HepG2 (cell line): ENCODE measurements around the gene MARCHF2. TPM values are rescaled to one million over a fixed set of nuclear protein-coding genes. Genes with fewer than 3 reads are reported as not detected.

Experiments
- AKNA ChIP-seq: sonication (generic); formaldehyde crosslinking; IDR thresholded peaks from 2 replicates; pipeline ENCODE4 v1.4.0; 2020; ENCODE audit warnings: missing genetic modification reagents, borderline replicate concordance
- HMGXB4 ChIP-seq, 2 experiments: sonication (generic) in 1 of 2; formaldehyde crosslinking in 1 of 2; IDR thresholded peaks; 2 replicates each; pipeline versions ENCODE4 v1.4.0 to v1.6.1; 2018 to 2020; ENCODE audit warnings: missing genetic modification reagents in 2 of 2, borderline replicate concordance in 1 of 2, low read depth in 1 of 2, mild to moderate bottlenecking in 1 of 2, missing biosample characterization in 1 of 2
- KDM2A ChIP-seq: sonication (generic); formaldehyde crosslinking; IDR thresholded peaks from 2 replicates; pipeline ENCODE4 v1.4.0; 2020; ENCODE audit warnings: low read depth, missing genetic modification reagents, borderline replicate concordance
- NCOA5 ChIP-seq: sonication (generic); formaldehyde crosslinking; IDR thresholded peaks from 2 replicates; pipeline ENCODE4 v1.4.0; 2020; ENCODE audit warnings: missing genetic modification reagents
- POLR2AphosphoS2 ChIP-seq: IDR thresholded peaks from 2 replicates; pipeline ENCODE4 v1.6.1; 2011; ENCODE audit warnings: low read depth, low read length, improper control_type of control experiment
- POLR2G ChIP-seq: fragments of 200-400 bp; formaldehyde crosslinking; IDR thresholded peaks from 2 replicates; pipeline ENCODE4 v1.6.1; 2018; ENCODE audit warnings: mild to moderate bottlenecking, low read depth, low read length, moderate library complexity
- RXRB ChIP-seq: IDR thresholded peaks from 2 replicates; pipeline ENCODE4 v1.6.1; 2016; ENCODE audit warnings: borderline replicate concordance, missing genetic modification reagents, missing compliant biosample characterization
- SP5 ChIP-seq: IDR thresholded peaks from 2 replicates; pipeline ENCODE4 v1.6.1; 2016; ENCODE audit warnings: low read depth, borderline replicate concordance
- SRF ChIP-seq: IDR thresholded peaks from 2 replicates; pipeline ENCODE4 v1.6.1; 2011; ENCODE audit warnings: mild to moderate bottlenecking, low read depth, low read length, moderate library complexity
- U2AF1 ChIP-seq: fragments of 200-400 bp; formaldehyde crosslinking; optimal IDR thresholded peaks from 2 replicates; pipeline ENCODE3; 2017; ENCODE audit warnings: mild to moderate bottlenecking, low read depth, low read length
- YEATS4 ChIP-seq: sonication (generic); formaldehyde crosslinking; IDR thresholded peaks from 2 replicates; pipeline ENCODE4 v1.4.0; 2020; ENCODE audit warnings: missing genetic modification reagents, borderline replicate concordance
- ZFP82 ChIP-seq: sonication (generic); formaldehyde crosslinking; IDR thresholded peaks from 2 replicates; pipeline ENCODE4 v1.5.1; 2020; ENCODE audit warnings: mild to moderate bottlenecking, missing genetic modification reagents, borderline replicate concordance
- ZNF280D ChIP-seq: sonication (generic); formaldehyde crosslinking; IDR thresholded peaks from 2 replicates; pipeline ENCODE4 v1.5.1; 2020; ENCODE audit warnings: mild to moderate bottlenecking, missing genetic modification reagents
- ZNF460 ChIP-seq: sonication (generic); formaldehyde crosslinking; IDR thresholded peaks from 2 replicates; pipeline ENCODE4 v1.5.1; 2020; ENCODE audit warnings: missing genetic modification reagents, mild to moderate bottlenecking, borderline replicate concordance
- ZNF530 ChIP-seq: sonication (generic); formaldehyde crosslinking; IDR thresholded peaks from 2 replicates; pipeline ENCODE4 v1.5.0; 2020; ENCODE audit warnings: low read depth, mild to moderate bottlenecking, missing genetic modification reagents
- ZNF614 ChIP-seq: IDR thresholded peaks from 2 replicates; pipeline ENCODE4 v1.6.1; 2018; ENCODE audit warnings: missing biosample characterization, missing genetic modification reagents, inconsistent platforms, borderline replicate concordance
- ZNF784 ChIP-seq: sonication (generic); formaldehyde crosslinking; IDR thresholded peaks from 2 replicates; pipeline ENCODE4 v1.5.1; 2020; ENCODE audit warnings: missing genetic modification reagents, mild to moderate bottlenecking, borderline replicate concordance
- ZNF790 ChIP-seq: sonication (generic); formaldehyde crosslinking; IDR thresholded peaks from 2 replicates; pipeline ENCODE4 v1.8.0; 2022; ENCODE audit warnings: missing genetic modification reagents, mild to moderate bottlenecking, borderline replicate concordance
- polyA plus RNA-seq, 8 experiments: library from polyadenylated mRNA; depleted of rRNA in 3 of 8; stranded (reverse) in 7 of 8; unstranded in 1 of 8; fragments of >200 nt; fragmentation: Illumina TruSeq in 4 of 8; extraction: Trizol in 4 of 8; gene quantifications; 2 replicates each; pipeline versions ENCODE4 v1.2.1 to v1.2.3, GENCODE V29; 2011 to 2016; ENCODE audit warnings: low read depth in 4 of 8, missing spikeins in 1 of 8, mixed read lengths in 1 of 8; ENCODE audit not compliant: insufficient read depth in 1 of 8
- total RNA-seq, 5 experiments: library from RNA; depleted of rRNA; stranded (reverse); fragments of >200 nt; fragmentation: Illumina TruSeq; extraction: Trizol; gene quantifications; 2 replicates each; pipeline ENCODE4 v1.2.3, GENCODE V29; 2016; ENCODE audit warnings: low read depth in 1 of 5

MARCHF2 gene
- total and polyA plus RNA-seq, 2 of the 13 experiments (the other 11 are each of a cell fraction or from before 2014, with no cell fraction given), result 12.7 to 13.0 TPM

GRCh38 chr19:8367327-8368001 is 45.6 kb upstream of the MARCHF2 start (continued):
- TF ChIP-seq ZFP82 (no peak), AKNA (CRISPR knock-in tag) (no peak), ZNF784 (CRISPR knock-in tag) (no peak), YEATS4 (CRISPR knock-in tag) (no peak), ZNF614 (CRISPR knock-in tag) (no peak), SRF (no peak), KDM2A (CRISPR knock-in tag) (peak; percentile 14; the same call in 1 of the 2 replicates), HMGXB4 (CRISPR knock-in tag; IDR thresholded peaks at IDR 0.05; ENCODE audit: borderline replicate concordance in 1 of 2, low read depth in 1 of 2) (no peak), POLR2G (0 out of 2 replicates have a peak, but pooled peaks have one; percentile 14), ZNF530 (CRISPR knock-in tag) (no peak), NCOA5 (CRISPR knock-in tag) (no peak), ZNF280D (CRISPR knock-in tag) (no peak), SP5 (CRISPR knock-in tag) (no peak), RXRB (peak; percentile 85), ZNF460 (CRISPR knock-in tag) (no peak), ZNF790 (CRISPR knock-in tag) (no peak), U2AF1 (no peak), POLR2AphosphoS2 (0 out of 2 replicates have a peak, but pooled peaks have one; percentile 65)
